BLaER1 treated with 17β-estradiol and CSF1 and Interleukin-3, amounts not matched to agents 10 nM and 100 nM (cell line): Measurements from ENCODE around the gene GRAPL.
"Not testable (repeated sequence)": the region's sequence is repeated elsewhere in the genome, so short reads cannot be mapped to it uniquely, and the experiment has no call there.

Experiments
- H3K27ac ChIP-seq, 11 experiments: shearing (Covaris generic); formaldehyde crosslinking; 2 replicates each; pipeline ENCODE4 v1.8.1; 2022
- H3K27me3 ChIP-seq, 11 experiments: shearing (Covaris generic); formaldehyde crosslinking; 2 replicates each; pipeline ENCODE4 v1.8.1; 2022
- H3K36me3 ChIP-seq, 11 experiments: shearing (Covaris generic); formaldehyde crosslinking; 2 replicates each; pipeline ENCODE4 v1.8.1; 2022
- H3K4me1 ChIP-seq, 10 experiments: shearing (Covaris generic); formaldehyde crosslinking; 2 replicates each; pipeline ENCODE4 v1.8.1; 2022
- H3K4me2 ChIP-seq, 11 experiments: shearing (Covaris generic); formaldehyde crosslinking; 2 replicates each; pipeline ENCODE4 v1.8.1; 2022
- H3K4me3 ChIP-seq, 10 experiments: shearing (Covaris generic); formaldehyde crosslinking; 2 replicates each; pipeline ENCODE4 v1.8.1; 2022
- H3K9ac ChIP-seq, 11 experiments: shearing (Covaris generic); formaldehyde crosslinking; 2 replicates each; pipeline ENCODE4 v1.8.1; 2022
- H3K9me3 ChIP-seq, 11 experiments: shearing (Covaris generic); formaldehyde crosslinking; replicated peaks in 1 of 11; 2 replicates each; pipeline ENCODE4 v1.8.1; 2022
- H4K20me1 ChIP-seq, 11 experiments: shearing (Covaris generic); formaldehyde crosslinking; 2 replicates each; pipeline ENCODE4 v1.8.1; 2022

Gene GRAPL

DNA sequence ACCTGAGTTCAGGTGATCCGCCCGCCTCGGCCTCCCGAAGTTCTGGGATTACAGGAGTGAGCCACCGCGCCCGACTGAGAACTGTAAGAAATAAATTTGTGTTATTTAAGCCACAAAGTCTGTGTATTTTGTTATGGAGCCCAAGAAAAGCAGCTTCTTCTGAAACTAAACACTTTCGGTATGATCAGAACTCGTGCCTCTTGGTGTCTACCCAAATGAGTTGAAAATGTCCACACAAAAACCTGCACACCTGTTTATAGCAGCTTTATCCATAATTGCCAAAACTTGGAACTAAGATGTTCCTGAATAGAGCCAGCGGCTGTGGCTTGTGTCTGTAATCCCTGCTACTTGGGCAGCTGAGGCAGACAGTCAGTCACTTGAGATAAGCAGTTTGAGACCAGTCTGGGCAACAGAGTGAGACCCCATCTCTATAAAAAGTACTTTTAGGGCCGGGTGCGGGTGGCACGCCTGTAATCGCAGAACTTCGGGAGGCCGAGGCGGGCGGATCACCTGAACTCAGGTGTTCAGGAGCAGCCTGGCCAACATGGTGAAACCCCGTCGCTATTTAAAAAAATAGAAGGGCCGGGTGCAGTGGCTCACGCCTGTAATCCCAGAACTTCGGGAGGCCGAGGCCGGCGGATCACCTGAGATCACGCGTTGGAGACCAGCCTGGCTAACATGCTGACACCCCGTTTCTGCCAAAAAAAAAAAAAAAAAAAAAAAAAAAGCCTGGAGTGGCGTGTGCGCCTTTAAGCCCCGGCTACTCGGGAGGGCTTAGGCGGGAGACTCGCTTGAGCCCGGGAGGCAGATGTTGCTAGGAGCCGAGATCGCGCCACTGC is 61.7 kb downstream of the GRAPL start:
- not testable (repeated sequence) for H3K4me3 ChIP-seq

DNA sequence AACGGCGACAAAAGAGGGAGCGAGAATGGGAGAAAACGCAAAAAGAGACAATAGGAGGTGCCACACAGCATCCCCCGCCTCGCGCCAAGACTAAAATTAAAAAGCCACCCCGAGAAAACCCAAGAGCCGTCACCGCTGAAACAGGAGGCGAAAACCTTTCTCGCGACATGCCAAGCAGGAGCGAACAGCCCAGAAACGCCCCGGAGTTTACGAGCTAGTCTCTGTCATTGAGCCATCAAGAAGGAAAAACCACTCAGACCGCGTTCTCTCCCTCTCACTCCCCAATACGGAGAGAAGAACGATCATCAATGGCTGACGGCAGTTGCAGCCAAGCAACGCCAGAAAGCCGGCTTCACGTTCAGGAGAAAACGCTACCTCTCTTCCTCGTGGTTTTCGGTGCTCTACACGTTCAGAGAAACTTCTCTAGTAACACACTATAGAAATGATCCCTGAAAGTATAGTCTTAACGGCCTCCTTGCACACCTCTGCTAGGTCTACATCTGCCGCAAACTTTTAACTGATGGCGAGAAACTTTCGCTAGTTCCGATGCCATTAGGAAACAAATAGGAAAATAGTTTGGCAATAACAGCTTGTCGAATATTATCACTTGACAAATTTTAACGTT is 62.5 kb downstream of the GRAPL start:
- H3K36me3 ChIP-seq, H3K4me2 ChIP-seq, H3K27me3 ChIP-seq, H3K27ac ChIP-seq, H3K9ac ChIP-seq, H3K9me3 ChIP-seq, H4K20me1 ChIP-seq, H3K4me3 ChIP-seq, H3K4me1 ChIP-seq: not testable (repeated sequence)

More for the DNA sequence above, 61.7 kb downstream of the GRAPL start:
- not testable (repeated sequence) for H3K9ac ChIP-seq, H3K9me3 ChIP-seq, H3K27me3 ChIP-seq, H3K4me1 ChIP-seq, H3K36me3 ChIP-seq, H3K27ac ChIP-seq, H3K4me2 ChIP-seq, H4K20me1 ChIP-seq

DNA sequence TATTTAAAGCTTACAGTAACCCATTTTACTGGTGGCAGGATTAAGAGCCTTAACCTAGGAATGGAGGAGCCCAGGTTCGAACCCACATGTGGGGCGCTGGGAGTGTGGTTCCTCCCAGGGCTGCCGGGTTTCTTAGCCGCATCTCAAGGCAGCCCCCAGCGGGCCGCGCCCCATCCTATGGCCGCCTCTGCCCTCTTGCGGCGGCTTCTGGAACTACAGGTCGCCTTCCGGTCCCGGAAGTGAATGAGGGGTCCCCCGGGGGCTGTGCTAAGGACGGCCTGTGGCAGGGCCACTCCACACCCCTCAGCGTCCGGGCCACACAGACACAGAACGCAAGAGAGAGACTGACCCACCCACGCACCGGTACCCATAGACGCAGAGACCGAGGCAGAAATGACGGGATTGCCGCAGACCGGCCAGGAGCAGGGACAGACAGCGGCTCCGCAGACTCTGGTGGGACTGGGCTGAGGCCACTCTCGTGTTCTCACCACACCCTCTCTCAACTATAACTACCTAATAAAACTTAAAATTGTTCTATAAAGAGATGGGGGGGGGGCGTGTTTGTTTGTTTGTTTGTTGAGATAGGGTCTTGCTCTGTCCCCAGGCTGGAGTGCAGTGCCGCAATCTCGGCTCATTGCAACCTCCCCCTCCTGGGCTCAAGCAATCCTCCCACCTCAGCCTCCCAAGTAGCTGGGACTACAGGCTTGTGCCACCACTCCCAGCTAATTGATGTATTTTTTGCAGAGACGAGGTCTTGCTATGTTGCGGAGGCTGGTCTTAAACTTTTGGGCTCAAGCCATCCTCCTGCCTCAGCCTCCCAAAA is 69.2 kb downstream of the GRAPL start:
- H3K9me3 ChIP-seq, H3K4me1 ChIP-seq, H3K9ac ChIP-seq, H3K4me3 ChIP-seq, H3K27me3 ChIP-seq, H3K27ac ChIP-seq, H3K36me3 ChIP-seq, H4K20me1 ChIP-seq, H3K4me2 ChIP-seq: not testable (repeated sequence)

- not testable (repeated sequence) for H4K20me1 ChIP-seq, H3K9me3 ChIP-seq, H3K4me3 ChIP-seq, H3K27ac ChIP-seq, H3K27me3 ChIP-seq, H3K4me2 ChIP-seq, H3K36me3 ChIP-seq, H3K4me1 ChIP-seq, H3K9ac ChIP-seq
Observed at GRCh38 chr17:19202448-19202847, 75.1 kb downstream of the GRAPL start.

GRCh38 chr17:19203429-19203828 is 76.0 kb downstream of the GRAPL start:
- not testable (repeated sequence) for H3K27me3 ChIP-seq, H3K9ac ChIP-seq, H3K9me3 ChIP-seq, H3K4me1 ChIP-seq, H3K27ac ChIP-seq, H3K4me3 ChIP-seq, H4K20me1 ChIP-seq, H3K36me3 ChIP-seq, H3K4me2 ChIP-seq
